Tibial artery (tissue), 4 donors: ENCODE measurements around the gene NUDT12.

Source experiments
- DNase-seq, 2 donors: peaks; one replicate each; pipeline ENCODE4 v3.0.0-alpha.2; 2019
- H3K27ac ChIP-seq, 2 donors: fragments of 200-600 bp; sonication (generic) in 1 of 2; 1 replicate in 1 of 2; 2 replicates in 1 of 2; pipeline ENCODE4 v1.5.1; 2018 to 2019; ENCODE audit warnings: mild to moderate bottlenecking in 1 of 2
- H3K27me3 ChIP-seq, 2 donors: fragments of 200-600 bp; sonication (generic) in 1 of 2; one replicate each; pipeline versions ENCODE4 v1.5.1 to v1.6.0; 2016 to 2019
- H3K36me3 ChIP-seq, 3 donors: fragments of 200-600 bp; sonication (generic) in 2 of 3; one replicate each; pipeline ENCODE4 v1.5.1; 2016 to 2019; ENCODE audit warnings: mild to moderate bottlenecking in 2 of 3
- H3K4me1 ChIP-seq, 4 donors: fragments of 200-600 bp; sonication (generic) in 2 of 4; 1 replicate in 3 of 4; 2 replicates in 1 of 4; pipeline ENCODE4 v1.5.1; 2016 to 2019
- H3K4me3 ChIP-seq, 2 donors: fragments of 200-600 bp; sonication (generic) in 1 of 2; 1 replicate in 1 of 2; 2 replicates in 1 of 2; pipeline ENCODE4 v1.5.1; 2018 to 2019; ENCODE audit warnings: mild to moderate bottlenecking in 2 of 2
- H3K9me3 ChIP-seq, 3 donors: fragments of 200-600 bp; sonication (generic) in 1 of 3; one replicate each; pipeline ENCODE4 v1.5.1; 2016 to 2019
- CTCF ChIP-seq, 2 experiments: fragments of 200-600 bp in 1 of 2; fragments of 450-650 bp in 1 of 2; IDR thresholded peaks; one replicate each; pipeline ENCODE4 v1.5.1; 2017 to 2019; ENCODE audit warnings: antibody characterized with exemption in 2 of 2, mild to moderate bottlenecking in 1 of 2, moderate library complexity in 1 of 2
- intact Hi-C: fragments of 100-400 bp; cut with DNase I; formaldehyde crosslinking; loops from one replicate; pipeline ENCODE4 v1.15.0; 2023; ENCODE audit warnings: low total_unique reads

NUDT12 gene

DNA sequence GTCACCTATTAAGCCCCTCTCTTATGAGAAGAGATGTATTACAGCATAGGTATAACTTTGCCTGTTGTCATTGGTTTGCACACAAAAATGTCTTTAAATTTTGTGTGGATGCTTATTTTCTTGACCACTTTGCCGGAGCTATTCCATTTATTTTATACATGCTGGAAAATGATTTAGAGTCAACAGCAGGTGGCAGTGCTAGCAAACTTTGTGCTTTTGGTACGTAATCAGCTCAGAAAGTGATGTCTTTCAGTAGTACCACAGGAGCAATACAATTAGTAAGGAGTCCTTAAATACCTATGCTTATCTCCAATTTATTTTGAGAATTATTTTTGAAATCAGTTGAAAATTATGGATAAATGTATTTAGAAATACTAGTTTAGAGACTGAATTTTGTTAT lies 19.8 kb upstream of the NUDT12 start:
- Histone ChIP-seq H3K36me3 (no peaks in the 10 kb centered on the region), H3K4me1 (no peaks in the 10 kb centered on the region), H3K27ac (no peak overlapping the region), H3K4me3 (no peak overlapping the region), H3K9me3 (no peaks in the 10 kb centered on the region), H3K27me3 (no peaks in the 10 kb centered on the region)
- intact Hi-C loops = no loop called here
- DNase-seq = no peak
- TF ChIP-seq CTCF (IDR thresholded peaks at IDR 0.05) = peak; percentile 17 to 34

GRCh38 chr5:103573411-103573810 lies 10.8 kb upstream of the NUDT12 start:
- Histone ChIP-seq H3K9me3 (no peaks in the 10 kb centered on the region), H3K27ac (no peak overlapping the region), H3K4me1 (no peaks in the 10 kb centered on the region), H3K36me3 (no peaks in the 10 kb centered on the region), H3K4me3 (no peak overlapping the region), H3K27me3 (no peaks in the 10 kb centered on the region)
- DNase-seq = no peak
- no peak for TF ChIP-seq CTCF (IDR thresholded peaks at IDR 0.05)
- intact Hi-C loops = no loop called here

DNA sequence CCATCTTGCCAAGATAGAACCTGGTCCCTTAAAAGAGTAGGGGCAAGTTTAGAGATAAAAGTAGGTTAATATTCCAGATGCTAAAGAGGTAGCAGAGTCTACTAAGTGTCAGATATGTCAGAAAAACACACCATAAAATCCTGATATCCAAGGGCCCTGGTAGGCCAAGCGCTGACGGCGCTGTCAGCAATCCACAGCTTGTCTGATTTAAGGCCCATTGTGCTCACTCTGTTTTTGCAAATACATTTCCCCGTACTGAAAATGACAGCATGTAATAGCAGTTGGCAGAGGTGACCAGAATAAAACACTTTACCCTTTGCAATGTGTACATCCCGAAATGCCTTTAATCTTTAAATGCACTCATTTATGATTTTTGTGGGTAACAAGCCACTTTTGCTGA lies 9.9 kb upstream of the NUDT12 start:
- Histone ChIP-seq H3K27me3 (no peaks in the 10 kb centered on the region), H3K9me3 (no peaks in the 10 kb centered on the region), H3K27ac (no peak overlapping the region), H3K36me3 (no peaks in the 10 kb centered on the region), H3K4me1 (no peaks in the 10 kb centered on the region), H3K4me3 (no peak overlapping the region)
- TF ChIP-seq CTCF (IDR thresholded peaks at IDR 0.05) = no peak
- intact Hi-C loops = no loop called here
- no peak for DNase-seq

GRCh38 chr5:103571730-103572129 lies 9.1 kb upstream of the NUDT12 start:
- no peak for TF ChIP-seq CTCF (IDR thresholded peaks at IDR 0.05)
- Histone ChIP-seq H3K36me3 (no peaks in the 10 kb centered on the region), H3K4me1 (no peaks in the 10 kb centered on the region), H3K4me3 (no peak overlapping the region), H3K27me3 (no peaks in the 10 kb centered on the region), H3K27ac (no peak overlapping the region), H3K9me3 (no peaks in the 10 kb centered on the region)
- no peak for DNase-seq
- intact Hi-C loops = no loop called here

DNA sequence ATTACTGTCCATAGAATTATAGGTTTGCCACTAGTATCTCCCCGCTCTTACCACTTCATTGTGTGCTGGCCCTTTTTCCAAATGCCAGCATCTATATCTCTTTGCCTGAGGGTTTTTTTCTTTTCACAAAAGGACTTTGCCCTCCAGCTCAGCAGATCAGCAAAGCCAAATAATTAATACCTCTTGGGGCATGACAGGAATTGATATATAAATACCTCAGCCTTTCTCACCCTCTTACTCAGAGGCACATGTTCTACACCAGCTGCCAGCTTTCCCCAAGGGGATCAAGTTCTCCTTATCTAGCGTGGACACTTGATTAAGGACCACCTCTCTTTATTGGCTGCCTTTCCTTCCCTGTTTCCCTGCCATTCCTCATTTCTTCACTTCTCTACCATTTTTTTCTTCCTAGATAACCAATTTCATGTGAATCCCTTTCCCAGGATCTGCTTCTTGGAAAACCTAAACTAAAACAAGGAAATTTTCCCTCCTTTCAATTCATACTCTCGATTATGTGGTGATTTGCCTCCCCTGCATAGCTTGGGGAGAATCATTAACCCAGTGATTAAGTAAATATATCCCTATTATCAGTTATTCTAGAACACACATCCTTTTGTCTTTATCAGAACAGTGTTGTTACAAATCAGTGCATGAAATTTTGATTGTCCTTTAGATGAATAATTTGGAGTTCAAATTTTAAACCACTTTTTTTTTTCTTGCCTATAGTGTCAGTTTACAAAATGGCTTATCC lies 6.9 kb upstream of the NUDT12 start:
- no peak for DNase-seq
- H3K4me3 ChIP-seq = no peak overlapping the region
- intact Hi-C loops = no loop called here
- no peak for TF ChIP-seq CTCF (IDR thresholded peaks at IDR 0.05)
- no peak overlapping the region for H3K27ac ChIP-seq
- no peaks in the 10 kb centered on the region for H3K4me1 ChIP-seq
- no peaks in the 10 kb centered on the region for H3K9me3 ChIP-seq
- H3K36me3 ChIP-seq = no peaks in the 10 kb centered on the region
- H3K27me3 ChIP-seq = no peaks in the 10 kb centered on the region

DNA sequence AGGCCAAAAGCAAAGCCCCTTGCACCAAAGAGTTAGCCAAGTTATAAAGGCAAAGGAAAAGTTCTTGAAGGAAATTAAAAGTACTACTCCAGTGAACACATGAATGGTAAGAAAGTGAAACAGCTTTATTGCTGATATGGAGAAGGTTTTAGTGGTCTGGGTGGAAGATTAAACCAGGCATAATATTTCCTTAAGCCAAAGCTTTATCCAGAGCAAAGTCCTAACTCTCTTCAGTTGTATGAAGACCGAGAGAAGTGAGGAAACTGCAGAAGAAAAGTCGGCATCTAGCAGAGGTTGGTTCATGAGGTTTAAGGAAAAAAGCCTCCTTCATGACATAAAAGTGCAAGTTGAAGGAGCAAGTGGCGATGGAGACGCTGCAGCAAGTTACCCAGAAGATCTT lies 3.1 kb upstream of the NUDT12 start:
- DNase-seq = no peak
- intact Hi-C loops = no loop called here
- Histone ChIP-seq H3K4me1 (peaks cover 0 to 7% (median 5%) of the 10 kb centered on the region in 4 donors), H3K9me3 (no peaks in the 10 kb centered on the region), H3K4me3 (no peak overlapping the region), H3K36me3 (no peaks in the 10 kb centered on the region), H3K27ac (no peak overlapping the region), H3K27me3 (no peaks in the 10 kb centered on the region)
- no peak for TF ChIP-seq CTCF (IDR thresholded peaks at IDR 0.05)
